NB4 (cell line): Measurements from ENCODE around the gene MARCHF11.

ENCODE experiments used
- DNase-seq: peaks from one replicate; pipeline ENCODE4 v3.0.0; 2010; ENCODE audit warnings: low read depth
- H3K4me3 ChIP-seq: one replicate; pipeline ENCODE4 v1.5.1; 2011; ENCODE audit warnings: mild to moderate bottlenecking, low read depth, low read length, moderate library complexity
- MYC ChIP-seq: IDR thresholded peaks from 2 replicates; pipeline ENCODE4 v1.6.1; 2011; ENCODE audit warnings: low read depth, low read length
- POLR2A ChIP-seq: IDR thresholded peaks from 2 replicates; pipeline ENCODE4 v1.6.1; 2011; ENCODE audit warnings: mild to moderate bottlenecking; ENCODE audit not compliant: insufficient read length; ENCODE audit errors: extremely low read depth
- TF ChIP-seq, protein P1 (sequence below): IDR thresholded peaks from 2 replicates; pipeline ENCODE4 v1.6.1; 2011; ENCODE audit warnings: low read depth, low read length
- TF ChIP-seq, protein P2 (sequence below): IDR thresholded peaks from one replicate; pipeline ENCODE4 v1.5.1; 2012; ENCODE audit warnings: low read depth, low read length

The MARCHF11 gene

DNA sequence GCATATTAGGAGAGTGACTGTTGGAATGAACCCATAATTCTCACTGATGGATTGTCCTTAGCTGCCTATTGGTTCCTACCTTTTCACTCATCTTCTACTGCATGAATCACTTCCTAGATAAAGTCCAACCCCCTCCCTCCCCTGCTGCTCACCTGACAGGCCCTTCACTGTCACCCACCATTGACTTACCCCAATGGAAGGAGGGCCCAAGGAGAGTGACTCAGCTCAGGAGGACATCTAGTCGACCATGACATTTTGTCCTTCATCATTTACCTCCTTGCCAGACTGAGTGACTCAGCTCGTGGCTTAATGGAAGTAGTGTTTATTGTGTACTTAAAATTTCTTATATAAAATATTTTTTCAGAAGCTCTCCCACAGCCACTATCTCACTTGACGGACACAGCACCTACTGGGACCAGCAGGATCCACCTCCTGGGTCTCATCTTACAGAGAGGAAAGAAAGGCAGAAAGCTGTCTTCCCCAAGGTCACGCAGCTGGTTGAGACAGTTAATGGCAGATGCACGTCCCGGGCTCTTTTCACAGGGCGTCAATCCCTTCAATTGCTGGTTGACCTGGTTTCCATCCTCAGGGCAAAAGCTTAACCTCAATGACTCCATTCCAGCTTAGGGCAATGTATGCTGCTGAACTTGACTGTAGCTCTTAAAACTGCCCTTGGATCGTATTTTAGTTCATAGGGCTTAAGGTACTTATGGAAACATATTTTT, 142.3 kb downstream of the MARCHF11 start:
- DNase-seq, result no peak
- no peak for TF ChIP-seq POLR2A
- TF ChIP-seq MYC, result no peak
- TF ChIP-seq, protein P1, sequence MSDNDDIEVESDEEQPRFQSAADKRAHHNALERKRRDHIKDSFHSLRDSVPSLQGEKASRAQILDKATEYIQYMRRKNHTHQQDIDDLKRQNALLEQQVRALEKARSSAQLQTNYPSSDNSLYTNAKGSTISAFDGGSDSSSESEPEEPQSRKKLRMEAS, result no peak
- TF ChIP-seq, protein P2, sequence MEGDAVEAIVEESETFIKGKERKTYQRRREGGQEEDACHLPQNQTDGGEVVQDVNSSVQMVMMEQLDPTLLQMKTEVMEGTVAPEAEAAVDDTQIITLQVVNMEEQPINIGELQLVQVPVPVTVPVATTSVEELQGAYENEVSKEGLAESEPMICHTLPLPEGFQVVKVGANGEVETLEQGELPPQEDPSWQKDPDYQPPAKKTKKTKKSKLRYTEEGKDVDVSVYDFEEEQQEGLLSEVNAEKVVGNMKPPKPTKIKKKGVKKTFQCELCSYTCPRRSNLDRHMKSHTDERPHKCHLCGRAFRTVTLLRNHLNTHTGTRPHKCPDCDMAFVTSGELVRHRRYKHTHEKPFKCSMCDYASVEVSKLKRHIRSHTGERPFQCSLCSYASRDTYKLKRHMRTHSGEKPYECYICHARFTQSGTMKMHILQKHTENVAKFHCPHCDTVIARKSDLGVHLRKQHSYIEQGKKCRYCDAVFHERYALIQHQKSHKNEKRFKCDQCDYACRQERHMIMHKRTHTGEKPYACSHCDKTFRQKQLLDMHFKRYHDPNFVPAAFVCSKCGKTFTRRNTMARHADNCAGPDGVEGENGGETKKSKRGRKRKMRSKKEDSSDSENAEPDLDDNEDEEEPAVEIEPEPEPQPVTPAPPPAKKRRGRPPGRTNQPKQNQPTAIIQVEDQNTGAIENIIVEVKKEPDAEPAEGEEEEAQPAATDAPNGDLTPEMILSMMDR, result no peak
- no peak overlapping the region for H3K4me3 ChIP-seq

DNA sequence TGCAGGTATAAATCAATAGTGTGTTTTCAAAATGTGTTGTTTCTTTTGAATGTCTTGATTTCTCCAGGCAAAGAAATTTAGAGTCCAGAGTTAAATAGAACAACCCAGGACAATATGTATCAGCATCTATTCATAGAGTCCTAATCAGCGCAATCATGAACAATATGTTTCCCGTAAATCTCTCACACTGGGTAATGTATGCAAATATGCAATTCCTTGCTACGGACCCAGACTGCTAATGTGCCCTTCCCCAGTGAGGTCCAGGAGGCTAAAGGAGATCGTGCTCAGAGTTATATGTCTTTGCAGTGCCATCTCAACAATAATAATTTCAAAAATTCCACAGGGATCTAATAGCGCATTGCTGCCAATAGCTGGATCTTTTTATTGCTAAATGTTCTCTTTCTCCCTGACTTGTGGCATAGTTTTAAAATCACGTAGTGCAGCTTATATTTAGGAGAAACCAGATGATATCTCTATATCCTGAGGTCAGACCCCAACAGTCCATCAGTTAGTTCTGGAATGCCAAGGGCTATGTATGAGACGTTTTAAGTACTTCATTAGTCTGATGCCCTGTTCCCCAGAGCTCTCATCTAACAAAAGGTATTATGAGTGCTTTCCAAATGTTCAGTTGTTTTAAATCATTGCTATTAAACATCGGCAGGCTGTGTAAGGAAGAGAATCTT, 145.1 kb downstream of the MARCHF11 start:
- no peak for DNase-seq
- no peak overlapping the region for H3K4me3 ChIP-seq
- TF ChIP-seq, protein P1, result no peak
- TF ChIP-seq, protein P2, result no peak
- TF ChIP-seq MYC, result no peak
- TF ChIP-seq POLR2A, result no peak

DNA sequence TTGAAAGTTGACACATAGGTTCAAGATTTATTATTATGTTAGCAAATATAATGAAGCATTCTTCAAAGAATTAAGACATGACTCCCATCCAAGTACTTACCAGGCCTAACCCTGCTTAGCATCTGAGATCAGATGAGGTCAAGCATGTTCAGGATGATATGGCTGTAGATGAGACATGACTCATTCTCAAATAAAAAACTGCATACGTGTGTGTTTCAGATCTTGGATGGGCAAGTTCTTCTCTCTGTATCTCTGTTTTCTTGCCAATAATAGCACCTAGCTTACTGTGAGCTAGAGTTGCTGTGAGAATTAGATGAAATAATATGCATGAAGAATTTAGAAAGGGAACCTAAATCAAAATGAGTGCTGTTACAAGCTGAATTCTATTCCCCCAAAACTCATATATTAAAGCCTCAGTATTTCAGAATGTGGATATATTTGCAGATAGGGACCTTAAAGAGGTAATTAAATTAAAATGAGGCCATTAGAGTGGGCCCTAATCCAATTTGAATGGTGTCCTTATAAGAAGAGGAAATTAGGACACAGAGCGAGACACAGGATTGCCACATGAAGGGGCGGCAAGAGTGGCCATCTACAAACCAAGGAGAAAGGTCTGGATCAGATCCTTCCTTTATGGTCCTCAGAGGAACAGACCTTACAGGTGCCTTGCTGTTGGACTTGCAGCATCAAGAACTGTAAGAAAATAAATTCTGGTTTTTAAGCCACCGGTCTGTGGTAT, 146.2 kb downstream of the MARCHF11 start:
- TF ChIP-seq, protein P2, result no peak
- TF ChIP-seq, protein P1, result no peak
- TF ChIP-seq POLR2A (no peak), MYC (no peak)

DNA sequence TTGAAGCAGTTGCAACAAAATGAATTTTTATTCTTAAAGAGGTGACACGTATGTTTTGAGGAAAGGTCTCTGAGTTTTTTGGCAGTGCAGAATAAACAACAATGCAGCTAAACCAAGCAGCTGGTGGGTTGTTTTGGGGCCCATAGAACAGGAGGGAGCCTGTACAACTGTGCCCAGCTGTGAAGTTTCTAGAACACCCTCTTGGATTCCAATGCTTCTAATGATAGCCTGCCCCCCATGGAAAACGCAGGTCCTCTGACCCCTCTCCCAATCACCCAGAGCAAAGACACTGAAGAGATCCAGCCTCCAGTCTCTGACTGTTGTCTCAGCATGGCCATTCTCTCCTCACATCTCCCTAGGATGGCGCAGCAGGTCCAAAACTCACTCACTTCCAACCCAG, 150.9 kb downstream of the MARCHF11 start:
- TF ChIP-seq MYC (no peak), POLR2A (no peak)
- TF ChIP-seq, protein P2, result no peak
- TF ChIP-seq, protein P1, result no peak
- no peak overlapping the region for H3K4me3 ChIP-seq
- no peak for DNase-seq

More for the DNA sequence above, 146.2 kb downstream of the MARCHF11 start:
- DNase-seq, result no peak
- H3K4me3 ChIP-seq, result no peak overlapping the region

DNA sequence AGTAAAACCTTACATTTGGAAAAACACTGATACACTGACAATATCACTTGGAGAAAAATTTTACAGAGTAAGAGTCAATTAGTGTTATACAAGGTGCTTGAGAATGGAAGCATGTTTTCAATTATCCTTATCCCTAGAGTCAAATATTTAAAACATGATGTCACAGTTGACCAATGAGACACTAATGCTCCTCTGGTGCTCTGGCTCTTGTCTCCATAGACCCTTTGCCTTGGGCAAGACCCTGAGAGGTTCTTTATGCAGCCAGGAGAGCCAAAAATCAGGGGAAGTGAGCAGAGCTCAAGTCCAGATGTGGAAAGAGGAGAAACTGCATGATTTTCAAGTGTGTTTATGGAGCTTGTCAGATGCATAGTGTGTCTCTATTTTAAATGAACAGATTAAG, 153.9 kb downstream of the MARCHF11 start:
- DNase-seq, result no peak

More for the DNA sequence above, 153.9 kb downstream of the MARCHF11 start:
- H3K4me3 ChIP-seq, result no peak overlapping the region
- TF ChIP-seq, protein P1, result no peak
- TF ChIP-seq MYC (no peak), POLR2A (no peak)
- TF ChIP-seq, protein P2, result no peak
